Nephron progenitor cell (in vitro differentiated cells): ENCODE measurements around the gene UQCC2.
A peak's percentile ranks its signal among the peaks of the same experiment; 100 is the strongest.

Experiments used
- DNase-seq: peaks from one replicate; pipeline ENCODE4 v3.0.0; 2021
- H3K27ac Mint-ChIP-seq: 2 replicates; pipeline ENCODE4 v1.8.0; 2021; ENCODE audit warnings: mild to moderate bottlenecking, moderate library complexity, mixed read lengths
- H3K27me3 Mint-ChIP-seq: 2 replicates; pipeline ENCODE4 v1.8.0; 2021; ENCODE audit warnings: mild to moderate bottlenecking, low read depth, mixed read lengths; ENCODE audit not compliant: poor library complexity
- H3K36me3 Mint-ChIP-seq: 2 replicates; pipeline ENCODE4 v1.8.0; 2021; ENCODE audit warnings: low read depth, mixed read lengths
- H3K4me1 Mint-ChIP-seq: 2 replicates; pipeline ENCODE4 v1.8.0; 2021; ENCODE audit warnings: mixed read lengths
- H3K4me3 Mint-ChIP-seq: 2 replicates; pipeline ENCODE4 v1.8.0; 2021; ENCODE audit warnings: mild to moderate bottlenecking, moderate library complexity, mixed read lengths
- H3K9me3 Mint-ChIP-seq: 2 replicates; pipeline ENCODE4 v1.8.0; 2021; ENCODE audit warnings: mild to moderate bottlenecking, moderate library complexity, mixed read lengths
- CTCF ChIP-seq: fragments of 200-600 bp; sonication (generic); IDR thresholded peaks from 2 replicates; pipeline ENCODE4 v1.5.0; 2021; ENCODE audit warnings: antibody characterized with exemption

Gene UQCC2

GRCh38 chr6:33693186-33694105 is 18.1 kb downstream of the UQCC2 start:
- peaks cover 53% of the 10 kb centered on the region for H3K4me1 Mint-ChIP-seq
- H3K4me3 Mint-ChIP-seq: no peak overlapping the region
- peaks cover 5% of the 10 kb centered on the region for H3K36me3 Mint-ChIP-seq
- no peak for TF ChIP-seq CTCF
- peaks cover 2% of the 10 kb centered on the region for H3K27me3 Mint-ChIP-seq
- H3K27ac Mint-ChIP-seq: peak overlapping the region; percentile 78
- H3K9me3 Mint-ChIP-seq: no peaks in the 10 kb centered on the region
- DNase-seq: no peak

GRCh38 chr6:33692760-33693158 is 18.7 kb downstream of the UQCC2 start:
- no peak for DNase-seq
- Mint-ChIP-seq H3K27me3 (peaks cover 2% of the 10 kb centered on the region), H3K27ac (no peak overlapping the region), H3K36me3 (peaks cover 5% of the 10 kb centered on the region), H3K9me3 (no peaks in the 10 kb centered on the region), H3K4me1 (peaks cover 53% of the 10 kb centered on the region), H3K4me3 (no peak overlapping the region)
- TF ChIP-seq CTCF: no peak

GRCh38 chr6:33692078-33692759 is 19.3 kb downstream of the UQCC2 start:
- no peak for DNase-seq
- TF ChIP-seq CTCF: no peak
- Mint-ChIP-seq H3K27ac (no peak overlapping the region), H3K36me3 (peaks cover 5% of the 10 kb centered on the region), H3K9me3 (no peaks in the 10 kb centered on the region), H3K4me1 (peaks cover 48% of the 10 kb centered on the region), H3K27me3 (peaks cover 2% of the 10 kb centered on the region), H3K4me3 (no peak overlapping the region)

GRCh38 chr6:33691456-33692077 is 19.9 kb downstream of the UQCC2 start:
- peaks cover 2% of the 10 kb centered on the region for H3K27me3 Mint-ChIP-seq
- H3K9me3 Mint-ChIP-seq: no peaks in the 10 kb centered on the region
- no peak overlapping the region for H3K27ac Mint-ChIP-seq
- peaks cover 50% of the 10 kb centered on the region for H3K4me1 Mint-ChIP-seq
- H3K36me3 Mint-ChIP-seq: peaks cover 5% of the 10 kb centered on the region
- no peak for DNase-seq
- no peak overlapping the region for H3K4me3 Mint-ChIP-seq
- TF ChIP-seq CTCF: no peak

GRCh38 chr6:33690766-33691165 is 20.7 kb downstream of the UQCC2 start:
- Mint-ChIP-seq H3K4me3 (no peak overlapping the region), H3K27me3 (peaks cover 2% of the 10 kb centered on the region), H3K36me3 (peaks cover 5% of the 10 kb centered on the region), H3K27ac (no peak overlapping the region), H3K4me1 (peaks cover 46% of the 10 kb centered on the region), H3K9me3 (no peaks in the 10 kb centered on the region)
- no peak for DNase-seq
- TF ChIP-seq CTCF: no peak
